ENCODE results near the gene MYCN. TPM values are rescaled to one million over a fixed set of nuclear protein-coding genes. Genes with fewer than 3 reads are reported as not detected.

Gene MYCN
- total and polyA plus RNA-seq, 2 of the 4 experiments (the other 2 are of a cell fraction), result not detected

GRCh38 chr2:15965564-15966019 lies 25.2 kb downstream of the MYCN start:
- CTCF ChIA-PET, result no interaction called here
- Histone ChIP-seq H2BK15ac (ENCODE audit: low read depth, low read length) (no peak overlapping the region), H2AFZ (replicated peaks; ENCODE audit: low read length, poor library complexity) (no peak overlapping the region), H3K4me3 (ENCODE audit: insufficient read depth, low read depth, low read length) (no peak overlapping the region), H3K79me1 (ENCODE audit: low read depth in 1 of 2, low read length in 2 of 2) (no peaks in the 10 kb centered on the region), H2BK120ac (ENCODE audit: low read depth, low read length) (no peak overlapping the region), H3K27ac (ENCODE audit: insufficient read depth, low read length) (no peak overlapping the region), H3K9me1 (ENCODE audit: insufficient read depth, low read length) (no peaks in the 10 kb centered on the region), H2BK5ac (ENCODE audit: low read depth, low read length, poor library complexity, severe bottlenecking) (no peak overlapping the region), H3K56ac (ENCODE audit: extremely low read depth, insufficient read depth, low read length) (no peak overlapping the region), H3K4ac (ENCODE audit: low read depth, low read length) (no peak overlapping the region), H3K4me1 (ENCODE audit: control insufficient read depth, insufficient read depth, low read length) (no peaks in the 10 kb centered on the region), H4K20me1 (ENCODE audit: insufficient read depth, low read length) (no peaks in the 10 kb centered on the region), H3K4me2 (ENCODE audit: low read depth, low read length) (no peak overlapping the region), H3K9ac (ENCODE audit: low read depth, low read length) (no peak overlapping the region), H4K8ac (ENCODE audit: low read depth in 2 of 2, low read length in 2 of 2) (no peak overlapping the region), H4K91ac (ENCODE audit: insufficient read depth, low read depth, low read length) (no peak overlapping the region), H2AK5ac (ENCODE audit: low read depth, low read length) (no peak overlapping the region), H3K36me3 (ENCODE audit: control insufficient read depth, insufficient read depth, low read length) (no peaks in the 10 kb centered on the region), H3K9me3 (ENCODE audit: control insufficient read depth, insufficient read depth, low read length) (peaks cover 24% of the 10 kb centered on the region), H2AK9ac (replicated peaks; ENCODE audit: low read depth, low read length, poor library complexity) (no peak overlapping the region), H3K23ac (ENCODE audit: low read depth, low read length) (no peak overlapping the region), H3K14ac (replicated peaks; ENCODE audit: low read depth, low read length) (no peak overlapping the region), H2BK20ac (ENCODE audit: low read depth, low read length) (no peak overlapping the region), H3K18ac (ENCODE audit: low read depth, low read length) (no peak overlapping the region), H3K27me3 (ENCODE audit: control insufficient read depth, insufficient read depth, low read length) (no peaks in the 10 kb centered on the region), H4K5ac (ENCODE audit: low read depth, low read length) (no peak overlapping the region)
- in situ Hi-C loops (cut with MboI; ENCODE audit: low sequenced_read_pairs), result no loop called here
- ATAC-seq (ENCODE audit: low read depth) (no peak), DNase-seq (no peak)
- dilution Hi-C loops (cut with HindIII; ENCODE audit: low sequenced_read_pairs, unreplicated experiment), result no loop called here
- 49% methylated on average over 3 of the region's 14 CpGs; no CpG with 5 or more reads in 1 of the 2 experiments for WGBS, 2 experiments (ENCODE audit: extremely low coverage in 2 of 2, insufficient read length in 1 of 2)
- intact Hi-C loops (cut with micrococcal nuclease), result no loop called here
- BruUV-seq (replicated peaks), result no TSS peak
- POLR2A ChIA-PET (ENCODE audit: unreplicated experiment), result no interaction called here
- no peak for TF ChIP-seq RCOR1 (IDR thresholded peaks at IDR 0.05; ENCODE audit: insufficient replicate concordance, low read length)
- TF ChIP-seq MAZ (IDR thresholded peaks at IDR 0.05; ENCODE audit: borderline replicate concordance, low read depth, low read length), result no peak
- TF ChIP-seq CEBPB (IDR thresholded peaks at IDR 0.05; ENCODE audit: low read depth, low read length), result no peak
- TF ChIP-seq, protein P1, sequence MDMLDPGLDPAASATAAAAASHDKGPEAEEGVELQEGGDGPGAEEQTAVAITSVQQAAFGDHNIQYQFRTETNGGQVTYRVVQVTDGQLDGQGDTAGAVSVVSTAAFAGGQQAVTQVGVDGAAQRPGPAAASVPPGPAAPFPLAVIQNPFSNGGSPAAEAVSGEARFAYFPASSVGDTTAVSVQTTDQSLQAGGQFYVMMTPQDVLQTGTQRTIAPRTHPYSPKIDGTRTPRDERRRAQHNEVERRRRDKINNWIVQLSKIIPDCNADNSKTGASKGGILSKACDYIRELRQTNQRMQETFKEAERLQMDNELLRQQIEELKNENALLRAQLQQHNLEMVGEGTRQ (IDR thresholded peaks at IDR 0.05; ENCODE audit: low read depth, low read length), result no peak
- no peak for TF ChIP-seq CHD1 (IDR thresholded peaks at IDR 0.05; ENCODE audit: low read depth, low read length)
- no peak for TF ChIP-seq MXI1 (IDR thresholded peaks at IDR 0.05; ENCODE audit: borderline replicate concordance, low read depth, low read length)
- no peak for TF ChIP-seq NFE2L2 (IDR thresholded peaks at IDR 0.05; ENCODE audit: low read depth, low read length)
- TF ChIP-seq POLR2A (IDR thresholded peaks at IDR 0.05; ENCODE audit: low read depth, low read length), result no peak
- no peak for TF ChIP-seq SMC3 (IDR thresholded peaks at IDR 0.05; ENCODE audit: low read depth, low read length)
